SU-DHL-6 (cell line): ENCODE results near the gene CEACAM21.

ENCODE experiments used
- H2AFZ ChIP-seq: fragments of 200-600 bp; sonication (generic); 2 replicates; pipeline ENCODE4 v1.6.1; 2014; ENCODE audit warnings: low read depth, mild to moderate bottlenecking, moderate library complexity, mixed read lengths, antibody characterized with exemption, low read length; ENCODE audit not compliant: severe bottlenecking
- H3F3A ChIP-seq: fragments of 200-600 bp; shearing (Covaris generic); 2 replicates; pipeline ENCODE4 v1.6.0; 2016; ENCODE audit warnings: antibody characterized with exemption, mild to moderate bottlenecking; ENCODE audit not compliant: insufficient read depth
- H3K27ac ChIP-seq: fragments of 200-600 bp; sonication (generic); 2 replicates; pipeline ENCODE4 v1.5.1; 2016; ENCODE audit warnings: low read depth, mild to moderate bottlenecking, low read length, moderate library complexity, mixed read lengths
- H3K27me3 ChIP-seq: fragments of 200-600 bp; sonication (generic), shearing (Covaris generic); 2 replicates; pipeline ENCODE4 v1.6.0; 2014; ENCODE audit warnings: mild to moderate bottlenecking, low read length
- H3K36me3 ChIP-seq: fragments of 200-600 bp; sonication (generic); 2 replicates; pipeline ENCODE4 v1.6.1; 2014; ENCODE audit warnings: mild to moderate bottlenecking, low read length, mixed read lengths
- H3K4me2 ChIP-seq: fragments of 300-600, 200-600 bp; shearing (Covaris generic), sonication (generic); 2 replicates; pipeline ENCODE4 v1.6.0; 2014; ENCODE audit warnings: low read length, low read depth, mild to moderate bottlenecking; ENCODE audit not compliant: poor library complexity, severe bottlenecking
- H3K4me3 ChIP-seq: fragments of 200-600 bp; sonication (generic); 2 replicates; pipeline ENCODE4 v1.5.1; 2014; ENCODE audit warnings: antibody characterized with exemption, low read length, mild to moderate bottlenecking, mixed read lengths; ENCODE audit not compliant: insufficient read depth, poor library complexity, severe bottlenecking
- H3K79me2 ChIP-seq: fragments of 200-600 bp; sonication (generic); 2 replicates; pipeline ENCODE4 v1.6.1; 2014; ENCODE audit warnings: mild to moderate bottlenecking, low read length, moderate library complexity; ENCODE audit not compliant: insufficient read depth
- H3K9ac ChIP-seq: fragments of 200-600 bp; sonication (generic); 2 replicates; pipeline ENCODE4 v1.7.0; 2014; ENCODE audit warnings: mild to moderate bottlenecking, low read length
- H3K9me2 ChIP-seq: fragments of 200-600 bp; sonication (generic); replicated peaks from 2 replicates; pipeline ENCODE4 v1.6.1; 2014; ENCODE audit warnings: low read length; ENCODE audit not compliant: insufficient read depth
- H3K9me3 ChIP-seq: fragments of 200-600 bp; sonication (generic); 2 replicates; pipeline ENCODE4 v1.6.1; 2014; ENCODE audit warnings: low read length, mixed read lengths; ENCODE audit not compliant: insufficient read depth
- H4K20me1 ChIP-seq: fragments of 200-600 bp; sonication (generic); 2 replicates; pipeline ENCODE4 v1.6.1; 2014; ENCODE audit warnings: low read depth, mild to moderate bottlenecking, antibody characterized with exemption, low read length, moderate library complexity, mixed read lengths
- EZH2phosphoT487 ChIP-seq: fragments of 200-600 bp; sonication (generic), shearing (Covaris generic); conservative IDR thresholded peaks from 2 replicates; pipeline ENCODE4 v1.6.1; 2018; ENCODE audit warnings: mild to moderate bottlenecking, antibody characterized with exemption, low read length, moderate library complexity, mixed read lengths
- TF ChIP-seq, protein P1 (sequence below): fragments of 200-600 bp; sonication (generic); IDR thresholded peaks from one replicate; pipeline ENCODE4 v1.5.1; 2017; ENCODE audit warnings: antibody characterized with exemption, mild to moderate bottlenecking, low read length, moderate library complexity; ENCODE audit not compliant: insufficient read depth, poor library complexity, severe bottlenecking

CEACAM21 gene

GRCh38 chr19:41620171-41620570 lies 44.2 kb downstream of the CEACAM21 start:
- Histone ChIP-seq H3K4me2 (no peak overlapping the region), H4K20me1 (no peaks in the 10 kb centered on the region), H3K27ac (no peak overlapping the region), H3K9ac (no peak overlapping the region), H3K4me3 (no peak overlapping the region), H3K36me3 (no peaks in the 10 kb centered on the region), H3K9me2 (no peaks in the 10 kb centered on the region), H3K27me3 (no peaks in the 10 kb centered on the region), H3K79me2 (no peaks in the 10 kb centered on the region), H3F3A (no peaks in the 10 kb centered on the region), H2AFZ (no peak overlapping the region), H3K9me3 (no peaks in the 10 kb centered on the region)
- no peak for TF ChIP-seq EZH2phosphoT487
- TF ChIP-seq, protein P1, sequence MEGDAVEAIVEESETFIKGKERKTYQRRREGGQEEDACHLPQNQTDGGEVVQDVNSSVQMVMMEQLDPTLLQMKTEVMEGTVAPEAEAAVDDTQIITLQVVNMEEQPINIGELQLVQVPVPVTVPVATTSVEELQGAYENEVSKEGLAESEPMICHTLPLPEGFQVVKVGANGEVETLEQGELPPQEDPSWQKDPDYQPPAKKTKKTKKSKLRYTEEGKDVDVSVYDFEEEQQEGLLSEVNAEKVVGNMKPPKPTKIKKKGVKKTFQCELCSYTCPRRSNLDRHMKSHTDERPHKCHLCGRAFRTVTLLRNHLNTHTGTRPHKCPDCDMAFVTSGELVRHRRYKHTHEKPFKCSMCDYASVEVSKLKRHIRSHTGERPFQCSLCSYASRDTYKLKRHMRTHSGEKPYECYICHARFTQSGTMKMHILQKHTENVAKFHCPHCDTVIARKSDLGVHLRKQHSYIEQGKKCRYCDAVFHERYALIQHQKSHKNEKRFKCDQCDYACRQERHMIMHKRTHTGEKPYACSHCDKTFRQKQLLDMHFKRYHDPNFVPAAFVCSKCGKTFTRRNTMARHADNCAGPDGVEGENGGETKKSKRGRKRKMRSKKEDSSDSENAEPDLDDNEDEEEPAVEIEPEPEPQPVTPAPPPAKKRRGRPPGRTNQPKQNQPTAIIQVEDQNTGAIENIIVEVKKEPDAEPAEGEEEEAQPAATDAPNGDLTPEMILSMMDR = no peak

GRCh38 chr19:41621226-41621625 lies 45.3 kb downstream of the CEACAM21 start:
- Histone ChIP-seq H3K27ac (no peak overlapping the region), H3K79me2 (no peaks in the 10 kb centered on the region), H3K9me2 (no peaks in the 10 kb centered on the region), H3K27me3 (no peaks in the 10 kb centered on the region), H2AFZ (no peak overlapping the region), H3K4me2 (no peak overlapping the region), H3K9me3 (no peaks in the 10 kb centered on the region), H3K4me3 (no peak overlapping the region), H3K9ac (no peak overlapping the region), H4K20me1 (no peaks in the 10 kb centered on the region), H3K36me3 (no peaks in the 10 kb centered on the region), H3F3A (no peaks in the 10 kb centered on the region)
- no peak for TF ChIP-seq EZH2phosphoT487
- TF ChIP-seq, protein P1 = no peak

DNA sequence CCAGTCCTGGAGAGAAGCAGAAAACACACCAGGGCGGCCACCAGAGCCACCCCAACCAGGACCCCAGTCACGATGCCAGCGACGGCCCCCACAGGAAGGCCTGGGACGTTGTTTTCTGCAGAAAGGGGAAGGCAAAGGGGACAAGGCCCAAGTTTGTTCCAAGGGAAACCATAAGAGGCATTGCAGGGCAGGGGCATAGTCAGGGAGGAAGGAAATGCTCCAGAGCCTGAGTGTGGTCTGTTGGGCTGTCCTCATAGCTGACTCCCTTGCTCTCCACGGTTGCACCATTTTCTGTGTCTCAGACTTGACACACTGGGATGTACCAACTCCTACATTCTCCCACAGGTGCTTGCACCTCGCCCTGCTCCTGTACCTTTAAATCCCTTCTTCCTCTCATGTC lies 45.7 kb downstream of the CEACAM21 start:
- Histone ChIP-seq H3K4me2 (no peak overlapping the region), H3K9me3 (no peaks in the 10 kb centered on the region), H3K79me2 (no peaks in the 10 kb centered on the region), H3K4me3 (no peak overlapping the region), H3K9me2 (no peaks in the 10 kb centered on the region), H3K9ac (no peak overlapping the region), H3K36me3 (no peaks in the 10 kb centered on the region), H3K27ac (no peak overlapping the region), H3F3A (no peaks in the 10 kb centered on the region), H4K20me1 (no peaks in the 10 kb centered on the region), H2AFZ (no peak overlapping the region), H3K27me3 (no peaks in the 10 kb centered on the region)
- no peak for TF ChIP-seq EZH2phosphoT487
- TF ChIP-seq, protein P1 = no peak
